ENCODE measurements around the gene FAM174C. TPM values are rescaled to one million over a fixed set of nuclear protein-coding genes. Genes with fewer than 3 reads are reported as not detected.

FAM174C gene
- total and polyA plus RNA-seq, 2 donors: 4.9 to 55.9 TPM

GRCh38 chr19:1327125-1327524 is 51.8 kb downstream of the FAM174C start:
- H3K4me1 ChIP-seq (ENCODE audit: insufficient read depth): no peaks in the 10 kb centered on the region
- no peak for DNase-seq (ENCODE audit: extremely low spot score)
- H3K4me3 ChIP-seq (ENCODE audit: low read depth, low read length): no peak overlapping the region
- H3K27ac ChIP-seq (ENCODE audit: low read depth): no peak overlapping the region
- H3K36me3 ChIP-seq (ENCODE audit: insufficient read depth): no peaks in the 10 kb centered on the region
- 84% methylated on average over 14 of the region's 14 CpGs for WGBS

Other genes with a start within 250 kb of the FAM174C start
- 73.3 TPM for gene CNN2, start 248.9 kb upstream of the FAM174C start, total RNA-seq
- 97.1 TPM for gene CNN2, start 248.9 kb upstream of the FAM174C start, polyA plus RNA-seq
- 1.9 TPM for gene ABCA7, start 235.4 kb upstream of the FAM174C start, total RNA-seq
- 5.9 TPM for gene ABCA7, start 235.4 kb upstream of the FAM174C start, polyA plus RNA-seq
- gene ARHGAP45, start 208.4 kb upstream of the FAM174C start, total RNA-seq: 5.7 TPM
- gene ARHGAP45, start 208.4 kb upstream of the FAM174C start, polyA plus RNA-seq: 12.0 TPM
- 35.2 TPM for gene POLR2E, start 180.2 kb upstream of the FAM174C start, total RNA-seq
- 255 TPM for gene POLR2E, start 180.2 kb upstream of the FAM174C start, polyA plus RNA-seq
- 71.3 TPM for gene GPX4, start 171.5 kb upstream of the FAM174C start, total RNA-seq
- 452 TPM for gene GPX4, start 171.5 kb upstream of the FAM174C start, polyA plus RNA-seq
- gene SBNO2, start 101.3 kb upstream of the FAM174C start, total RNA-seq: 7.6 TPM
- 44.8 TPM for gene SBNO2, start 101.3 kb upstream of the FAM174C start, polyA plus RNA-seq
- 31.7 TPM for gene STK11, start 69.8 kb upstream of the FAM174C start, total RNA-seq
- gene STK11, start 69.8 kb upstream of the FAM174C start, polyA plus RNA-seq: 56.5 TPM
- gene CBARP, start 37.5 kb upstream of the FAM174C start, total RNA-seq: 0.53 TPM
- gene CBARP, start 37.5 kb upstream of the FAM174C start, polyA plus RNA-seq: 0.43 TPM
- gene ATP5F1D, start 33.8 kb upstream of the FAM174C start, total RNA-seq: 9.5 TPM
- gene ATP5F1D, start 33.8 kb upstream of the FAM174C start, polyA plus RNA-seq: 236 TPM
- gene MIDN, start 26.9 kb upstream of the FAM174C start, total RNA-seq: 12.2 TPM
- 64.3 TPM for gene MIDN, start 26.9 kb upstream of the FAM174C start, polyA plus RNA-seq
- 267 TPM for gene CIRBP, start 6.2 kb upstream of the FAM174C start, total RNA-seq
- 536 TPM for gene CIRBP, start 6.2 kb upstream of the FAM174C start, polyA plus RNA-seq
- 0.32 TPM for gene EFNA2, start 10.3 kb downstream of the FAM174C start, total RNA-seq
- 0.09 TPM for gene EFNA2, start 10.3 kb downstream of the FAM174C start, polyA plus RNA-seq
- 26.4 TPM for gene NDUFS7, start 108.4 kb downstream of the FAM174C start, total RNA-seq
- 173 TPM for gene NDUFS7, start 108.4 kb downstream of the FAM174C start, polyA plus RNA-seq
- 10.3 TPM for gene GAMT, start 126.0 kb downstream of the FAM174C start, total RNA-seq
- gene GAMT, start 126.0 kb downstream of the FAM174C start, polyA plus RNA-seq: 18.5 TPM
- gene DAZAP1, start 132.1 kb downstream of the FAM174C start, total RNA-seq: 37.0 TPM
- gene DAZAP1, start 132.1 kb downstream of the FAM174C start, polyA plus RNA-seq: 71.5 TPM
- 507 TPM for gene RPS15, start 162.9 kb downstream of the FAM174C start, total RNA-seq
- 3,233 TPM for gene RPS15, start 162.9 kb downstream of the FAM174C start, polyA plus RNA-seq
- gene APC2, start 174.6 kb downstream of the FAM174C start, total RNA-seq: 1.2 TPM
- 0.66 TPM for gene APC2, start 174.6 kb downstream of the FAM174C start, polyA plus RNA-seq
- 15.0 TPM for gene C19orf25, start 203.7 kb downstream of the FAM174C start, total RNA-seq
- 40.5 TPM for gene C19orf25, start 203.7 kb downstream of the FAM174C start, polyA plus RNA-seq
- gene PCSK4, start 214.8 kb downstream of the FAM174C start, total RNA-seq: 1.6 TPM
- gene PCSK4, start 214.8 kb downstream of the FAM174C start, polyA plus RNA-seq: 2.7 TPM
- 4.9 TPM for gene REEP6, start 215.7 kb downstream of the FAM174C start, total RNA-seq
- gene REEP6, start 215.7 kb downstream of the FAM174C start, polyA plus RNA-seq: 11.3 TPM
- gene ADAMTSL5, start 237.5 kb downstream of the FAM174C start, total RNA-seq: 4.1 TPM
- gene ADAMTSL5, start 237.5 kb downstream of the FAM174C start, polyA plus RNA-seq: 9.4 TPM
- gene PLK5, start 248.5 kb downstream of the FAM174C start, total RNA-seq: 0.37 TPM
- gene PLK5, start 248.5 kb downstream of the FAM174C start, polyA plus RNA-seq: 2.3 TPM

Data from urinary bladder (tissue), 4 donors.